H9 (cell line): Measurements from ENCODE around the gene BBC3. TPM values are rescaled to one million over a fixed set of nuclear protein-coding genes. Genes with fewer than 3 reads are reported as not detected.
A peak's percentile ranks its signal among the peaks of the same experiment; 100 is the strongest.

Source experiments
- DNase-seq: peaks from one replicate; pipeline ENCODE4 v3.0.0-alpha.2; 2017
- H2AFZ ChIP-seq: one replicate; pipeline ENCODE4 v1.6.1; 2013; ENCODE audit warnings: mild to moderate bottlenecking, low read length, control low read depth, moderate library complexity
- H2AK5ac ChIP-seq: 2 replicates; pipeline ENCODE4 v1.6.1; 2013; ENCODE audit warnings: low read length, control low read depth, mixed read lengths; ENCODE audit not compliant: insufficient read length
- H2BK120ac ChIP-seq: one replicate; pipeline ENCODE4 v1.6.1; 2013; ENCODE audit warnings: low read depth, mild to moderate bottlenecking, low read length, control low read depth, inconsistent platforms; ENCODE audit not compliant: poor library complexity, severe bottlenecking
- H2BK12ac ChIP-seq: 2 replicates; pipeline ENCODE4 v1.6.1; 2013; ENCODE audit warnings: low read length, control low read depth, mixed read lengths, low read depth; ENCODE audit not compliant: insufficient read length
- H2BK15ac ChIP-seq: 2 replicates; pipeline ENCODE4 v1.6.1; 2013; ENCODE audit warnings: low read depth, low read length, control low read depth
- H2BK20ac ChIP-seq: one replicate; pipeline ENCODE4 v1.6.1; 2013; ENCODE audit warnings: low read depth, mild to moderate bottlenecking, low read length, control low read depth, inconsistent platforms; ENCODE audit not compliant: poor library complexity, severe bottlenecking
- H2BK5ac ChIP-seq: 2 replicates; pipeline ENCODE4 v1.6.1; 2013; ENCODE audit warnings: low read length, control low read depth, mixed read lengths; ENCODE audit not compliant: insufficient read length
- H3K14ac ChIP-seq: 2 replicates; pipeline ENCODE4 v1.6.1; 2013; ENCODE audit warnings: low read length, control low read depth; ENCODE audit not compliant: insufficient read depth
- H3K18ac ChIP-seq: 2 replicates; pipeline ENCODE4 v1.6.1; 2013; ENCODE audit warnings: low read depth, mild to moderate bottlenecking, mixed read lengths, low read length, control low read depth; ENCODE audit not compliant: insufficient read length
- H3K23ac ChIP-seq: 2 replicates; pipeline ENCODE4 v1.6.1; 2013; ENCODE audit warnings: low read length, control low read depth, mixed read lengths, low read depth; ENCODE audit not compliant: insufficient read length
- H3K23me2 ChIP-seq: 2 replicates; pipeline ENCODE4 v1.6.1; 2013; ENCODE audit warnings: low read depth, mild to moderate bottlenecking, mixed read lengths, low read length, control low read depth; ENCODE audit not compliant: insufficient read length, poor library complexity, severe bottlenecking
- H3K27ac ChIP-seq: 2 replicates; pipeline ENCODE4 v1.5.1; 2013; ENCODE audit warnings: low read length, control low read depth, mixed read lengths, low read depth; ENCODE audit not compliant: insufficient read length
- H3K27me3 ChIP-seq: 2 replicates; pipeline ENCODE4 v1.6.1; 2013; ENCODE audit warnings: low read length, control low read depth, inconsistent platforms; ENCODE audit not compliant: insufficient read depth
- H3K4ac ChIP-seq: 2 replicates; pipeline ENCODE4 v1.6.1; 2013; ENCODE audit warnings: low read depth, mild to moderate bottlenecking, control low read depth, inconsistent platforms, low read length, moderate library complexity
- H3K4me1 ChIP-seq: 2 replicates; pipeline ENCODE4 v1.6.1; 2013; ENCODE audit warnings: low read length, control low read depth, inconsistent platforms; ENCODE audit not compliant: insufficient read depth
- H3K4me2 ChIP-seq: 2 replicates; pipeline ENCODE4 v1.6.1; 2013; ENCODE audit warnings: low read length, control low read depth, mixed read lengths; ENCODE audit not compliant: insufficient read length, insufficient read depth
- H3K56ac ChIP-seq: 2 replicates; pipeline ENCODE4 v1.6.1; 2013; ENCODE audit warnings: low read depth, mild to moderate bottlenecking, mixed read lengths, low read length, control low read depth; ENCODE audit not compliant: insufficient read length
- H3K79me1 ChIP-seq: 2 replicates; pipeline ENCODE4 v1.6.1; 2013; ENCODE audit warnings: low read depth, mild to moderate bottlenecking, moderate library complexity, low read length, control low read depth, inconsistent platforms; ENCODE audit not compliant: insufficient read depth, poor library complexity, severe bottlenecking
- H3K79me2 ChIP-seq: 2 replicates; pipeline ENCODE4 v1.6.1; 2013; ENCODE audit warnings: low read length, control low read depth, inconsistent platforms; ENCODE audit not compliant: insufficient read depth
- H3K9ac ChIP-seq: 2 replicates; pipeline ENCODE4 v1.6.1; 2013; ENCODE audit warnings: low read length, control low read depth, mixed read lengths; ENCODE audit not compliant: insufficient read length; ENCODE audit errors: extremely low read depth
- H3K9me3 ChIP-seq: one replicate; pipeline ENCODE4 v1.6.1; 2013; ENCODE audit warnings: low read depth, low read length, inconsistent platforms; ENCODE audit not compliant: control insufficient read depth
- H3T11ph ChIP-seq: one replicate; pipeline ENCODE4 v1.6.1; 2013; ENCODE audit warnings: mild to moderate bottlenecking, low read length, control low read depth, inconsistent platforms
- H4K20me1 ChIP-seq: one replicate; pipeline ENCODE4 v1.6.1; 2013; ENCODE audit not compliant: control insufficient read depth, insufficient read length, insufficient read depth
- H4K5ac ChIP-seq: 2 replicates; pipeline ENCODE4 v1.6.1; 2013; ENCODE audit warnings: low read depth, mild to moderate bottlenecking, mixed read lengths, low read length, control low read depth; ENCODE audit not compliant: insufficient read length
- H4K8ac ChIP-seq: replicated peaks from 2 replicates; pipeline ENCODE4 v1.6.1; 2013; ENCODE audit warnings: low read length, control low read depth, mixed read lengths, low read depth; ENCODE audit not compliant: insufficient read length
- H4K91ac ChIP-seq: 2 replicates; pipeline ENCODE4 v1.6.1; 2013; ENCODE audit warnings: low read depth, mild to moderate bottlenecking, moderate library complexity, mixed read lengths, low read length, control low read depth; ENCODE audit not compliant: insufficient read length
- H3K27ac Mint-ChIP-seq, 3 experiments: 2 replicates in 2 of 3; 3 replicates in 1 of 3; pipeline ENCODE4 v1.8.0; 2020 to 2021; ENCODE audit warnings: mixed read lengths in 3 of 3, mild to moderate bottlenecking in 1 of 3, moderate library complexity in 1 of 3
- H3K27me3 Mint-ChIP-seq: 2 replicates; pipeline ENCODE4 v1.8.0; 2021; ENCODE audit warnings: low read depth, mild to moderate bottlenecking, moderate library complexity, mixed read lengths
- H3K36me3 Mint-ChIP-seq, 3 experiments: 2 replicates in 2 of 3; 3 replicates in 1 of 3; pipeline ENCODE4 v1.8.0; 2020 to 2021; ENCODE audit warnings: low read depth in 3 of 3, mixed read lengths in 3 of 3; ENCODE audit not compliant: insufficient read depth in 1 of 3
- H3K4me1 Mint-ChIP-seq, 2 experiments: 2 replicates each; pipeline ENCODE4 v1.8.0; 2020; ENCODE audit warnings: mixed read lengths in 2 of 2
- H3K4me3 Mint-ChIP-seq, 2 experiments: 2 replicates in 1 of 2; 3 replicates in 1 of 2; pipeline ENCODE4 v1.8.0; 2020 to 2021; ENCODE audit warnings: mild to moderate bottlenecking in 2 of 2, mixed read lengths in 2 of 2, moderate library complexity in 1 of 2
- H3K9me3 Mint-ChIP-seq, 2 experiments: 2 replicates in 1 of 2; 3 replicates in 1 of 2; pipeline ENCODE4 v1.8.0; 2020; ENCODE audit warnings: mild to moderate bottlenecking in 2 of 2, mixed read lengths in 2 of 2, moderate library complexity in 1 of 2
- WGBS: extraction: QIAGEN DNeasy Blood & Tissue Kit; methylation state at CpG from one replicate; pipeline ENCODE4 v1.1.7; 2013; ENCODE audit warnings: missing lambda C conversion rate, low lambda C conversion rate, mixed read lengths; ENCODE audit not compliant: insufficient read length; ENCODE audit errors: extremely low coverage; 5-methylcytosine and 5-hydroxymethylcytosine counted together
- total RNA-seq: library from RNA; stranded (reverse); gene quantifications from 2 replicates; pipeline ENCODE4 v1.2.1, GENCODE V29; 2021
- TF ChIP-seq, protein P1 (sequence below): fragments of 200-600 bp; sonication (generic); conservative IDR thresholded peaks from 3 replicates; pipeline ENCODE4 v1.8.0; 2021; ENCODE audit warnings: antibody characterized with exemption, mild to moderate bottlenecking

The BBC3 gene
- total RNA-seq, 1 experiment from 2014 or later = 23.2 TPM

DNA sequence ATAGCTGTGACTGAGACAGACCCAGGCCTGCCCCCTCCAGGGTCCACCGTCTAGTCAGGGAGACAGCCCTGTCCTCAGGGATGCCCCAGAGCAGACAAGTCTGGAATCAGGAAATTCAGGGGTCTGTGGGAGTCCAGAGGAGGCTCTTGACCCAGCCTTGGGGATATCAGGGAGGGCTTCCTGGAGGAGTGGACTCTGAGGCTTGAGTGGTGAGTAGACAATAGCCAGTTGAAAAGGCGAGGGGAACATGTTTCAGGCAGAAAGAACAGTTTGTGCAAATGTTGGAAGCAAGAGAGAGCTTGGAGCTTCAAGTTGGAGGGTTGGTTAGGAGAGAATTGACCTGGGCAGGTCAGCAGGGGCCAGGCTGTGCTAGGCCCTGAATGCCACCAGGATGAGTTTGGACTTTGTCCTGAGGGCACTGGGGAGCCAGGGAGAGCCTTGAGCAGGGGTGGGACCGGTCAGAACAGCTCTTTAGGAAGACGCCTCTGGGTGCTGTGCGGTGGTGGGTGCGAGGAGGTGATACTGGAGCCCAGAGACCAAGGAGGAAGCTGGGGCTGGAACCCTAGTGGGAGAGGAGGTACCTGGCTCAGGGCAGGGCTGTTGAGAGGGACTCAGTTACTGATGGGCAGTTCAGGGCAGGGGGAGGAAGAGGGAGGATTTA is 28.0 kb upstream of the BBC3 start:
- no peaks in the 10 kb centered on the region for H3K27me3 ChIP-seq
- DNase-seq = no peak
- H3K79me1 ChIP-seq = no peaks in the 10 kb centered on the region
- Mint-ChIP-seq H3K4me3 (peak overlapping the region; percentile 67 to 86; a peak in 4 of 5 replicates), H3K36me3 (peaks cover 35 to 54% (median 48%) of the 10 kb centered on the region in 3 experiments; a peak in 6 of 7 replicates), H3K27ac (peak overlapping the region in 2 of 3 experiments; percentile 15 to 85; a peak in 3 of 7 replicates), H3K9me3 (no peaks in the 10 kb centered on the region), H3K27me3 (no peaks in the 10 kb centered on the region), H3K4me1 (peaks cover 12 to 23% of the 10 kb centered on the region in 2 experiments)
- no peak overlapping the region for H4K8ac ChIP-seq
- no peak overlapping the region for H2BK20ac ChIP-seq
- no peak overlapping the region for H3K56ac ChIP-seq
- H2BK15ac ChIP-seq = no peak overlapping the region
- H3K79me2 ChIP-seq = no peaks in the 10 kb centered on the region
- TF ChIP-seq, protein P1, sequence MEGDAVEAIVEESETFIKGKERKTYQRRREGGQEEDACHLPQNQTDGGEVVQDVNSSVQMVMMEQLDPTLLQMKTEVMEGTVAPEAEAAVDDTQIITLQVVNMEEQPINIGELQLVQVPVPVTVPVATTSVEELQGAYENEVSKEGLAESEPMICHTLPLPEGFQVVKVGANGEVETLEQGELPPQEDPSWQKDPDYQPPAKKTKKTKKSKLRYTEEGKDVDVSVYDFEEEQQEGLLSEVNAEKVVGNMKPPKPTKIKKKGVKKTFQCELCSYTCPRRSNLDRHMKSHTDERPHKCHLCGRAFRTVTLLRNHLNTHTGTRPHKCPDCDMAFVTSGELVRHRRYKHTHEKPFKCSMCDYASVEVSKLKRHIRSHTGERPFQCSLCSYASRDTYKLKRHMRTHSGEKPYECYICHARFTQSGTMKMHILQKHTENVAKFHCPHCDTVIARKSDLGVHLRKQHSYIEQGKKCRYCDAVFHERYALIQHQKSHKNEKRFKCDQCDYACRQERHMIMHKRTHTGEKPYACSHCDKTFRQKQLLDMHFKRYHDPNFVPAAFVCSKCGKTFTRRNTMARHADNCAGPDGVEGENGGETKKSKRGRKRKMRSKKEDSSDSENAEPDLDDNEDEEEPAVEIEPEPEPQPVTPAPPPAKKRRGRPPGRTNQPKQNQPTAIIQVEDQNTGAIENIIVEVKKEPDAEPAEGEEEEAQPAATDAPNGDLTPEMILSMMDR = no peak
- no peak overlapping the region for H2BK5ac ChIP-seq
- no peak overlapping the region for H3K18ac ChIP-seq
- no peak overlapping the region for H2BK12ac ChIP-seq
- H3K9ac ChIP-seq = no peak overlapping the region
- no peak overlapping the region for H2BK120ac ChIP-seq
- H3K9me3 ChIP-seq = no peaks in the 10 kb centered on the region
- H3K23me2 ChIP-seq = peaks cover 12% of the 10 kb centered on the region
- no peak overlapping the region for H3T11ph ChIP-seq
- H3K14ac ChIP-seq = no peak overlapping the region
- no peak overlapping the region for H4K5ac ChIP-seq
- H2AK5ac ChIP-seq = no peak overlapping the region
- no peak overlapping the region for H3K4me2 ChIP-seq
- no peak overlapping the region for H4K91ac ChIP-seq
- no peak overlapping the region for H3K27ac ChIP-seq
- H3K23ac ChIP-seq = no peak overlapping the region
- WGBS = no CpG with 5 or more reads among the region's 6 CpGs
- H2AFZ ChIP-seq = no peak overlapping the region
- no peaks in the 10 kb centered on the region for H4K20me1 ChIP-seq
- H3K4me1 ChIP-seq = no peaks in the 10 kb centered on the region
- H3K4ac ChIP-seq = no peak overlapping the region
